Right cardiac atrium (tissue), 5 donors: ENCODE data around the gene LRBA. TPM values are rescaled to one million over a fixed set of nuclear protein-coding genes. Genes with fewer than 3 reads are reported as not detected.
A peak's percentile ranks its signal among the peaks of the same experiment; 100 is the strongest.
"Not testable (repeated sequence)": the region's sequence is repeated elsewhere in the genome, so short reads cannot be mapped to it uniquely, and the experiment has no call there.

Source experiments
- ATAC-seq, 2 donors: fragments of 200-7000 bp; cut with Tn5 transposase; one replicate each; pipeline versions ENCODE4 v1.8.0 to v1.9.1; 2020; ENCODE audit warnings: moderate library complexity in 2 of 2, mild to moderate bottlenecking in 1 of 2
- DNase-seq, 3 donors: peaks; one replicate each; pipeline ENCODE4 v3.0.0-alpha.2; 2020
- H3K27ac ChIP-seq: one replicate; pipeline ENCODE4 v1.5.1; 2013; ENCODE audit warnings: mild to moderate bottlenecking, low read length, control low read depth, moderate library complexity
- H3K27me3 ChIP-seq: one replicate; pipeline ENCODE4 v1.6.1; 2013; ENCODE audit not compliant: control insufficient read depth, insufficient read depth
- H3K4me1 ChIP-seq: one replicate; pipeline ENCODE4 v1.6.1; 2013; ENCODE audit warnings: low read length; ENCODE audit not compliant: control insufficient read depth, insufficient read depth
- H3K4me3 ChIP-seq: one replicate; pipeline ENCODE4 v1.5.1; 2013; ENCODE audit warnings: low read length, control low read depth
- H3K9me3 ChIP-seq: one replicate; pipeline ENCODE4 v1.6.1; 2013; ENCODE audit warnings: low read length; ENCODE audit not compliant: control insufficient read depth
- WGBS: extraction: QIAGEN DNeasy Blood & Tissue Kit; methylation state at CpG from one replicate; pipeline ENCODE4 v1.1.7; 2013; 5-methylcytosine and 5-hydroxymethylcytosine counted together
- intact Hi-C, 4 donors: fragments of 100-400 bp; cut with DNase I; formaldehyde crosslinking; loops; one replicate each; pipeline versions ENCODE4 v1.11.0 to v1.14.0; 2022 to 2023
- polyA plus RNA-seq: library from polyadenylated mRNA; stranded (reverse); fragments of 200-250 nt; gene quantifications from one replicate; pipeline ENCODE4 v1.2.3, GENCODE V29; 2013
- total RNA-seq, 4 donors: library from RNA; stranded (reverse); fragmentation: NEBNext Ultra II Directional; extraction: Animal tissue kit (Norgen Biotek cat#: 25700); gene quantifications; one replicate each; pipeline ENCODE4 v1.2.1, GENCODE V29; 2021
- donor health status: healthy with polysubstance abuse.
- donor health status: DM: no; HTN: yes; CAD: no.
- donor health status: DM: no; HTN: no; CAD: no.
- donor health status: DM: no; HTN: yes; CAD: no; lungs with severe emphysema.
- donor health status: DM: yes; HTN: yes; CAD: no.

Gene LRBA
- total and polyA plus RNA-seq, 5 donors = 14.4 to 29.9 (median 23.4) TPM

GRCh38 chr4:150957095-150957494 is 58.0 kb downstream of the LRBA start:
- H3K4me1 ChIP-seq, H3K4me3 ChIP-seq, DNase-seq, H3K27me3 ChIP-seq, ATAC-seq, H3K27ac ChIP-seq, intact Hi-C loops, H3K9me3 ChIP-seq: not testable (repeated sequence)
- 81% methylated on average over 1 of the region's 1 CpG for WGBS

GRCh38 chr4:150953916-150954315 is 61.2 kb downstream of the LRBA start:
- H3K4me3 ChIP-seq, H3K9me3 ChIP-seq, H3K4me1 ChIP-seq, intact Hi-C loops, ATAC-seq, H3K27ac ChIP-seq, H3K27me3 ChIP-seq: not testable (repeated sequence)
- peak in 1 of 3 donors; percentile 66 for DNase-seq
- 98% methylated on average over 25 of the region's 28 CpGs for WGBS

GRCh38 chr4:150952167-150952845 is 62.8 kb downstream of the LRBA start:
- 95% methylated on average over 6 of the region's 6 CpGs for WGBS
- ATAC-seq = no peak
- no peaks in the 10 kb centered on the region for H3K27me3 ChIP-seq
- no peak for DNase-seq
- no peaks in the 10 kb centered on the region for H3K9me3 ChIP-seq
- peaks cover 2% of the 10 kb centered on the region for H3K4me1 ChIP-seq
- no peak overlapping the region for H3K4me3 ChIP-seq
- no peak overlapping the region for H3K27ac ChIP-seq
- intact Hi-C loops = no loop called here

- ATAC-seq (peak in 1 of 2 donors; percentile 59), DNase-seq (no peak)
- Histone ChIP-seq H3K4me1 (peaks cover 2% of the 10 kb centered on the region), H3K27me3 (no peaks in the 10 kb centered on the region), H3K9me3 (no peaks in the 10 kb centered on the region), H3K27ac (no peak overlapping the region), H3K4me3 (no peak overlapping the region)
- intact Hi-C loops = no loop called here
- 88% methylated on average over 2 of the region's 2 CpGs for WGBS
Measured at GRCh38 chr4:150950657-150951288, 64.3 kb downstream of the LRBA start.

GRCh38 chr4:150949943-150950342 is 65.1 kb downstream of the LRBA start:
- H3K27me3 ChIP-seq = no peaks in the 10 kb centered on the region
- DNase-seq (no peak), ATAC-seq (no peak)
- H3K4me3 ChIP-seq = no peak overlapping the region
- H3K4me1 ChIP-seq = peaks cover 2% of the 10 kb centered on the region
- intact Hi-C loops = no loop called here
- no peak overlapping the region for H3K27ac ChIP-seq
- no peaks in the 10 kb centered on the region for H3K9me3 ChIP-seq

GRCh38 chr4:150949342-150949741 is 65.7 kb downstream of the LRBA start:
- Histone ChIP-seq H3K9me3 (no peaks in the 10 kb centered on the region), H3K27ac (no peak overlapping the region), H3K27me3 (no peaks in the 10 kb centered on the region), H3K4me3 (no peak overlapping the region), H3K4me1 (peaks cover 2% of the 10 kb centered on the region)
- DNase-seq = no peak
- no peak for ATAC-seq
- intact Hi-C loops = no loop called here
- WGBS = 97% methylated on average over 2 of the region's 2 CpGs

GRCh38 chr4:150948710-150949109 is 66.4 kb downstream of the LRBA start:
- Histone ChIP-seq H3K4me1 (peaks cover 5% of the 10 kb centered on the region), H3K4me3 (no peak overlapping the region), H3K27ac (no peak overlapping the region), H3K27me3 (no peaks in the 10 kb centered on the region), H3K9me3 (no peaks in the 10 kb centered on the region)
- WGBS = 89% methylated on average over 2 of the region's 2 CpGs
- DNase-seq (no peak), ATAC-seq (no peak)
- intact Hi-C loops = no loop called here

- DNase-seq = no peak
- no peak overlapping the region for H3K27ac ChIP-seq
- H3K4me3 ChIP-seq = no peak overlapping the region
- peaks cover 6% of the 10 kb centered on the region for H3K4me1 ChIP-seq
- H3K9me3 ChIP-seq = no peaks in the 10 kb centered on the region
- no peaks in the 10 kb centered on the region for H3K27me3 ChIP-seq
- ATAC-seq = no peak
- intact Hi-C loops = no loop called here
Measured at GRCh38 chr4:150948074-150948473, 67.0 kb downstream of the LRBA start.

GRCh38 chr4:150944660-150945059 is 70.4 kb downstream of the LRBA start:
- H3K9me3 ChIP-seq = no peaks in the 10 kb centered on the region
- DNase-seq (no peak), ATAC-seq (no peak)

GRCh38 chr4:150943818-150944217 is 71.3 kb downstream of the LRBA start:
- 65% methylated on average over 2 of the region's 2 CpGs for WGBS
- intact Hi-C loops = no loop called here
- no peak overlapping the region for H3K4me3 ChIP-seq
- H3K27me3 ChIP-seq = no peaks in the 10 kb centered on the region
- DNase-seq (no peak), ATAC-seq (no peak)
- peaks cover 3% of the 10 kb centered on the region for H3K4me1 ChIP-seq
- H3K9me3 ChIP-seq = no peaks in the 10 kb centered on the region
- H3K27ac ChIP-seq = no peak overlapping the region

More at GRCh38 chr4:150944660-150945059, 70.4 kb downstream of the LRBA start:
- H3K4me3 ChIP-seq = no peak overlapping the region
- WGBS = 91% methylated on average over 6 of the region's 6 CpGs
- H3K4me1 ChIP-seq = peaks cover 3% of the 10 kb centered on the region
- no peak overlapping the region for H3K27ac ChIP-seq
- intact Hi-C loops = no loop called here
- no peaks in the 10 kb centered on the region for H3K27me3 ChIP-seq

- H3K27ac ChIP-seq = no peak overlapping the region
- H3K27me3 ChIP-seq = no peaks in the 10 kb centered on the region
- ATAC-seq (no peak), DNase-seq (no peak)
- H3K9me3 ChIP-seq = no peaks in the 10 kb centered on the region
- peaks cover 3% of the 10 kb centered on the region for H3K4me1 ChIP-seq
- intact Hi-C loops = no loop called here
- H3K4me3 ChIP-seq = no peak overlapping the region
Measured at GRCh38 chr4:150943126-150943525, 72.0 kb downstream of the LRBA start.

GRCh38 chr4:150942539-150942938 is 72.5 kb downstream of the LRBA start:
- intact Hi-C loops = no loop called here
- no peak for ATAC-seq

More at GRCh38 chr4:150942539-150942938, 72.5 kb downstream of the LRBA start:
- no peaks in the 10 kb centered on the region for H3K27me3 ChIP-seq
- no peak overlapping the region for H3K4me3 ChIP-seq
- H3K27ac ChIP-seq = no peak overlapping the region
- H3K9me3 ChIP-seq = no peaks in the 10 kb centered on the region
- H3K4me1 ChIP-seq = peaks cover 3% of the 10 kb centered on the region
- DNase-seq = no peak
